IMR-90 (cell line): Measurements from ENCODE around the gene NELFE. TPM values are rescaled to one million over a fixed set of nuclear protein-coding genes. Genes with fewer than 3 reads are reported as not detected.

Experiments
- ATAC-seq: fragments of 200-7000 bp; cut with Tn5 transposase; 2 replicates; pipeline ENCODE4 v1.9.1; 2020; ENCODE audit warnings: low read depth, mild to moderate bottlenecking, moderate library complexity
- BruUV-seq: library from RNA; stranded (reverse); fragments of 400-500 nt; replicated peaks from 2 replicates; lab custom pipeline; 2021; lab: Mats Ljungman, UMichigan
- CTCF ChIA-PET: fragments of 300-600 bp; formaldehyde crosslinking; extraction: SDS; loops from one replicate; lab custom pipeline; 2021; ENCODE audit warnings: antibody characterized with exemption; lab: Yijun Ruan, JAX
- POLR2A ChIA-PET: fragments of 300-600 bp; sonication (Branson Sonifier 250); formaldehyde crosslinking; loops from one replicate; lab custom pipeline; 2022; ENCODE audit warnings: antibody characterized with exemption; ENCODE audit not compliant: unreplicated experiment; lab: Charles Lee
- DNase-seq: peaks from one replicate; pipeline ENCODE4 v3.0.0; 2013
- H2AFZ ChIP-seq: replicated peaks from 2 replicates; pipeline ENCODE3; 2013; ENCODE audit warnings: low read length, mild to moderate bottlenecking; ENCODE audit not compliant: poor library complexity
- H2AK5ac ChIP-seq: 2 replicates; pipeline ENCODE4 v1.6.1; 2013; ENCODE audit warnings: low read depth, low read length, inconsistent platforms
- H2AK9ac ChIP-seq: replicated peaks from 2 replicates; pipeline ENCODE3; 2013; ENCODE audit warnings: mild to moderate bottlenecking, low read depth, low read length, moderate library complexity; ENCODE audit not compliant: poor library complexity
- H2BK120ac ChIP-seq: 2 replicates; pipeline ENCODE4 v1.6.1; 2013; ENCODE audit warnings: low read depth, low read length, inconsistent platforms
- H2BK15ac ChIP-seq: 3 replicates; pipeline ENCODE4 v1.6.1; 2013; ENCODE audit warnings: low read depth, low read length, inconsistent platforms
- H2BK20ac ChIP-seq: 2 replicates; pipeline ENCODE4 v1.6.1; 2013; ENCODE audit warnings: low read depth, mild to moderate bottlenecking, inconsistent platforms, low read length, moderate library complexity
- H2BK5ac ChIP-seq: 2 replicates; pipeline ENCODE4 v1.6.1; 2013; ENCODE audit warnings: mild to moderate bottlenecking, low read depth, low read length, inconsistent platforms; ENCODE audit not compliant: poor library complexity, severe bottlenecking
- H3K14ac ChIP-seq: replicated peaks from 2 replicates; pipeline ENCODE4 v1.6.1; 2013; ENCODE audit warnings: low read depth, low read length, inconsistent platforms
- H3K18ac ChIP-seq: 2 replicates; pipeline ENCODE4 v1.6.1; 2013; ENCODE audit warnings: low read depth, low read length, control low read depth
- H3K23ac ChIP-seq: 2 replicates; pipeline ENCODE4 v1.6.1; 2013; ENCODE audit warnings: low read depth, low read length, inconsistent platforms
- H3K27ac ChIP-seq: 2 replicates; pipeline ENCODE4 v1.5.1; 2013; ENCODE audit warnings: mild to moderate bottlenecking, control low read depth, low read length; ENCODE audit not compliant: insufficient read depth
- H3K27me3 ChIP-seq: 2 replicates; pipeline ENCODE4 v1.6.1; 2013; ENCODE audit warnings: low read length; ENCODE audit not compliant: control insufficient read depth, insufficient read depth
- H3K36me3 ChIP-seq: 2 replicates; pipeline ENCODE4 v1.6.1; 2013; ENCODE audit warnings: low read length, mixed read lengths; ENCODE audit not compliant: control insufficient read depth, insufficient read depth
- H3K4ac ChIP-seq: 2 replicates; pipeline ENCODE4 v1.6.1; 2013; ENCODE audit warnings: low read depth, low read length, inconsistent platforms
- H3K4me1 ChIP-seq: 2 replicates; pipeline ENCODE4 v1.6.1; 2013; ENCODE audit warnings: low read length, mixed read lengths; ENCODE audit not compliant: control insufficient read depth, insufficient read depth
- H3K4me2 ChIP-seq: 2 replicates; pipeline ENCODE4 v1.6.1; 2013; ENCODE audit warnings: low read depth, mild to moderate bottlenecking, control low read depth, low read length, moderate library complexity
- H3K4me3 ChIP-seq: 2 replicates; pipeline ENCODE4 v1.5.1; 2013; ENCODE audit warnings: low read depth, mild to moderate bottlenecking, control low read depth, low read length, moderate library complexity; ENCODE audit not compliant: insufficient read depth
- H3K56ac ChIP-seq: 2 replicates; pipeline ENCODE4 v1.6.1; 2013; ENCODE audit warnings: low read length, inconsistent platforms; ENCODE audit not compliant: insufficient read depth; ENCODE audit errors: extremely low read depth
- H3K79me1 ChIP-seq, 2 experiments: 2 replicates each; pipeline ENCODE4 v1.6.1; 2013; ENCODE audit warnings: low read length in 2 of 2, inconsistent platforms in 1 of 2, low read depth in 1 of 2
- H3K9ac ChIP-seq: 2 replicates; pipeline ENCODE4 v1.6.1; 2013; ENCODE audit warnings: low read depth, low read length, control low read depth
- H3K9me1 ChIP-seq: 2 replicates; pipeline ENCODE4 v1.6.1; 2013; ENCODE audit warnings: low read length, inconsistent platforms; ENCODE audit not compliant: insufficient read depth
- H3K9me3 ChIP-seq: 2 replicates; pipeline ENCODE4 v1.6.1; 2013; ENCODE audit warnings: low read length; ENCODE audit not compliant: control insufficient read depth, insufficient read depth
- H4K20me1 ChIP-seq: 2 replicates; pipeline ENCODE4 v1.6.1; 2013; ENCODE audit warnings: low read length, inconsistent platforms; ENCODE audit not compliant: insufficient read depth
- H4K5ac ChIP-seq: 2 replicates; pipeline ENCODE4 v1.6.1; 2013; ENCODE audit warnings: mild to moderate bottlenecking, low read depth, low read length, control low read depth
- H4K8ac ChIP-seq, 2 experiments: 2 replicates each; pipeline ENCODE4 v1.6.1; 2013; ENCODE audit warnings: low read depth in 2 of 2, low read length in 2 of 2, control low read depth in 1 of 2, inconsistent platforms in 1 of 2
- H4K91ac ChIP-seq: 2 replicates; pipeline ENCODE4 v1.6.1; 2013; ENCODE audit warnings: low read depth, low read length, inconsistent platforms; ENCODE audit not compliant: insufficient read depth
- CHD1 ChIP-seq: IDR thresholded peaks from 2 replicates; pipeline ENCODE4 v1.6.1; 2012; ENCODE audit warnings: low read depth, low read length, improper control_type of control experiment
- MXI1 ChIP-seq: IDR thresholded peaks from 2 replicates; pipeline ENCODE4 v1.6.1; 2012; ENCODE audit warnings: low read depth, mild to moderate bottlenecking, low read length, moderate library complexity, borderline replicate concordance
- POLR2A ChIP-seq: IDR thresholded peaks from 2 replicates; pipeline ENCODE4 v1.6.1; 2012; ENCODE audit warnings: mild to moderate bottlenecking, low read depth, low read length
- RCOR1 ChIP-seq: IDR thresholded peaks from 2 replicates; pipeline ENCODE4 v1.6.1; 2012; ENCODE audit warnings: mild to moderate bottlenecking, low read length, improper control_type of control experiment; ENCODE audit not compliant: insufficient replicate concordance
- WGBS, 2 experiments: methylation state at CpG; one replicate each; pipeline versions ENCODE4 v1.1.5 to v1.1.7; 2013; ENCODE audit warnings: missing lambda C conversion rate in 2 of 2; ENCODE audit not compliant: insufficient read length in 1 of 2; ENCODE audit errors: extremely low coverage in 2 of 2; 5-methylcytosine and 5-hydroxymethylcytosine counted together
- dilution Hi-C: fragments of 300-500 bp; cut with HindIII; formaldehyde crosslinking; loops from one replicate; pipeline ENCODE4 v1.14.3; 2018; ENCODE audit warnings: low sequenced_read_pairs; ENCODE audit not compliant: unreplicated experiment
- in situ Hi-C: fragments of 300-500 bp; cut with MboI; formaldehyde crosslinking; loops from 3 replicates; pipeline ENCODE4 v1.14.3; 2019; ENCODE audit warnings: low sequenced_read_pairs, inconsistent platforms, mixed read lengths
- intact Hi-C: fragments of 100-400 bp; cut with micrococcal nuclease; formaldehyde crosslinking; loops from 2 replicates; pipeline ENCODE4 v1.10.0; 2022
- polyA plus RNA-seq, 3 experiments: library from polyadenylated mRNA; depleted of rRNA; stranded (reverse); fragments of >200 nt; gene quantifications; 2 replicates each; pipeline ENCODE4 v1.2.3, GENCODE V29; 2012; ENCODE audit warnings: low replicate concordance in 1 of 3
- total RNA-seq: library from RNA; depleted of rRNA; stranded (reverse); fragments of >200 nt; gene quantifications from 2 replicates; pipeline ENCODE4 v1.2.3, GENCODE V29; 2012

NELFE gene
- total and polyA plus RNA-seq, 2 of the 4 experiments (the other 2 are of a cell fraction) = 63.6 to 76.0 TPM

GRCh38 chr6:31935823-31936222 is 22.9 kb downstream of the NELFE start:
- no peak overlapping the region for H3K56ac ChIP-seq
- H2AK5ac ChIP-seq = no peak overlapping the region
- ChIA-PET POLR2A (no interaction called here), CTCF (no interaction called here)
- H4K5ac ChIP-seq = no peak overlapping the region
- no peak for DNase-seq
- H3K4me3 ChIP-seq = no peak overlapping the region
- dilution Hi-C loops (no loop called here), in situ Hi-C loops (no loop called here), intact Hi-C loops (no loop called here)
- no peak overlapping the region for H3K4ac ChIP-seq
- H3K4me2 ChIP-seq = no peak overlapping the region
- no peaks in the 10 kb centered on the region for H3K36me3 ChIP-seq
- H4K20me1 ChIP-seq = no peaks in the 10 kb centered on the region
- no peaks in the 10 kb centered on the region for H3K9me1 ChIP-seq
- no peak overlapping the region for H2BK120ac ChIP-seq
- no peak overlapping the region for H2AK9ac ChIP-seq
- no peak overlapping the region for H2BK5ac ChIP-seq
- H3K14ac ChIP-seq = no peak overlapping the region
- no TSS peak for BruUV-seq
- peaks cover 8% of the 10 kb centered on the region for H3K27me3 ChIP-seq
- no peak for ATAC-seq
- no peak overlapping the region for H2BK20ac ChIP-seq
- H3K4me1 ChIP-seq = peaks cover 4% of the 10 kb centered on the region
- H4K91ac ChIP-seq = no peak overlapping the region
- H3K9ac ChIP-seq = no peak overlapping the region
- H4K8ac ChIP-seq = no peak overlapping the region
- no peak for TF ChIP-seq CHD1
- TF ChIP-seq MXI1 = no peak
- TF ChIP-seq RCOR1 = no peak
- no peak for TF ChIP-seq POLR2A
- no peaks in the 10 kb centered on the region for H3K9me3 ChIP-seq
- H3K79me1 ChIP-seq = no peaks in the 10 kb centered on the region
- no peak overlapping the region for H2BK15ac ChIP-seq
- H3K18ac ChIP-seq = no peak overlapping the region
- no peak overlapping the region for H2AFZ ChIP-seq
- no peak overlapping the region for H3K23ac ChIP-seq
- 82% methylated on average over 4 of the region's 9 CpGs; no CpG with 5 or more reads in 1 of the 2 experiments for WGBS, 2 experiments
- no peak overlapping the region for H3K27ac ChIP-seq
